H9 (cell line): Measurements from ENCODE around the gene TYRP1. TPM values are rescaled to one million over a fixed set of nuclear protein-coding genes. Genes with fewer than 3 reads are reported as not detected.

Experiments
- DNase-seq: peaks from one replicate; pipeline ENCODE4 v3.0.0-alpha.2; 2017
- H2AFZ ChIP-seq: one replicate; pipeline ENCODE4 v1.6.1; 2013; ENCODE audit warnings: mild to moderate bottlenecking, low read length, control low read depth, moderate library complexity
- H2AK5ac ChIP-seq: 2 replicates; pipeline ENCODE4 v1.6.1; 2013; ENCODE audit warnings: low read length, control low read depth, mixed read lengths; ENCODE audit not compliant: insufficient read length
- H2BK120ac ChIP-seq: one replicate; pipeline ENCODE4 v1.6.1; 2013; ENCODE audit warnings: low read depth, mild to moderate bottlenecking, low read length, control low read depth, inconsistent platforms; ENCODE audit not compliant: poor library complexity, severe bottlenecking
- H2BK12ac ChIP-seq: 2 replicates; pipeline ENCODE4 v1.6.1; 2013; ENCODE audit warnings: low read length, control low read depth, mixed read lengths, low read depth; ENCODE audit not compliant: insufficient read length
- H2BK15ac ChIP-seq: 2 replicates; pipeline ENCODE4 v1.6.1; 2013; ENCODE audit warnings: low read depth, low read length, control low read depth
- H2BK20ac ChIP-seq: one replicate; pipeline ENCODE4 v1.6.1; 2013; ENCODE audit warnings: low read depth, mild to moderate bottlenecking, low read length, control low read depth, inconsistent platforms; ENCODE audit not compliant: poor library complexity, severe bottlenecking
- H2BK5ac ChIP-seq: 2 replicates; pipeline ENCODE4 v1.6.1; 2013; ENCODE audit warnings: low read length, control low read depth, mixed read lengths; ENCODE audit not compliant: insufficient read length
- H3K14ac ChIP-seq: 2 replicates; pipeline ENCODE4 v1.6.1; 2013; ENCODE audit warnings: low read length, control low read depth; ENCODE audit not compliant: insufficient read depth
- H3K18ac ChIP-seq: 2 replicates; pipeline ENCODE4 v1.6.1; 2013; ENCODE audit warnings: low read depth, mild to moderate bottlenecking, mixed read lengths, low read length, control low read depth; ENCODE audit not compliant: insufficient read length
- H3K23ac ChIP-seq: 2 replicates; pipeline ENCODE4 v1.6.1; 2013; ENCODE audit warnings: low read length, control low read depth, mixed read lengths, low read depth; ENCODE audit not compliant: insufficient read length
- H3K23me2 ChIP-seq: 2 replicates; pipeline ENCODE4 v1.6.1; 2013; ENCODE audit warnings: low read depth, mild to moderate bottlenecking, mixed read lengths, low read length, control low read depth; ENCODE audit not compliant: insufficient read length, poor library complexity, severe bottlenecking
- H3K27ac ChIP-seq: 2 replicates; pipeline ENCODE4 v1.5.1; 2013; ENCODE audit warnings: low read length, control low read depth, mixed read lengths, low read depth; ENCODE audit not compliant: insufficient read length
- H3K27me3 ChIP-seq: 2 replicates; pipeline ENCODE4 v1.6.1; 2013; ENCODE audit warnings: low read length, control low read depth, inconsistent platforms; ENCODE audit not compliant: insufficient read depth
- H3K4ac ChIP-seq: 2 replicates; pipeline ENCODE4 v1.6.1; 2013; ENCODE audit warnings: low read depth, mild to moderate bottlenecking, control low read depth, inconsistent platforms, low read length, moderate library complexity
- H3K4me1 ChIP-seq: 2 replicates; pipeline ENCODE4 v1.6.1; 2013; ENCODE audit warnings: low read length, control low read depth, inconsistent platforms; ENCODE audit not compliant: insufficient read depth
- H3K4me2 ChIP-seq: 2 replicates; pipeline ENCODE4 v1.6.1; 2013; ENCODE audit warnings: low read length, control low read depth, mixed read lengths; ENCODE audit not compliant: insufficient read length, insufficient read depth
- H3K56ac ChIP-seq: 2 replicates; pipeline ENCODE4 v1.6.1; 2013; ENCODE audit warnings: low read depth, mild to moderate bottlenecking, mixed read lengths, low read length, control low read depth; ENCODE audit not compliant: insufficient read length
- H3K79me1 ChIP-seq: 2 replicates; pipeline ENCODE4 v1.6.1; 2013; ENCODE audit warnings: low read depth, mild to moderate bottlenecking, moderate library complexity, low read length, control low read depth, inconsistent platforms; ENCODE audit not compliant: insufficient read depth, poor library complexity, severe bottlenecking
- H3K79me2 ChIP-seq: 2 replicates; pipeline ENCODE4 v1.6.1; 2013; ENCODE audit warnings: low read length, control low read depth, inconsistent platforms; ENCODE audit not compliant: insufficient read depth
- H3K9ac ChIP-seq: 2 replicates; pipeline ENCODE4 v1.6.1; 2013; ENCODE audit warnings: low read length, control low read depth, mixed read lengths; ENCODE audit not compliant: insufficient read length; ENCODE audit errors: extremely low read depth
- H3K9me3 ChIP-seq: one replicate; pipeline ENCODE4 v1.6.1; 2013; ENCODE audit warnings: low read depth, low read length, inconsistent platforms; ENCODE audit not compliant: control insufficient read depth
- H3T11ph ChIP-seq: one replicate; pipeline ENCODE4 v1.6.1; 2013; ENCODE audit warnings: mild to moderate bottlenecking, low read length, control low read depth, inconsistent platforms
- H4K20me1 ChIP-seq: one replicate; pipeline ENCODE4 v1.6.1; 2013; ENCODE audit not compliant: control insufficient read depth, insufficient read length, insufficient read depth
- H4K5ac ChIP-seq: 2 replicates; pipeline ENCODE4 v1.6.1; 2013; ENCODE audit warnings: low read depth, mild to moderate bottlenecking, mixed read lengths, low read length, control low read depth; ENCODE audit not compliant: insufficient read length
- H4K8ac ChIP-seq: replicated peaks from 2 replicates; pipeline ENCODE4 v1.6.1; 2013; ENCODE audit warnings: low read length, control low read depth, mixed read lengths, low read depth; ENCODE audit not compliant: insufficient read length
- H4K91ac ChIP-seq: 2 replicates; pipeline ENCODE4 v1.6.1; 2013; ENCODE audit warnings: low read depth, mild to moderate bottlenecking, moderate library complexity, mixed read lengths, low read length, control low read depth; ENCODE audit not compliant: insufficient read length
- H3K27ac Mint-ChIP-seq, 3 experiments: 2 replicates in 2 of 3; 3 replicates in 1 of 3; pipeline ENCODE4 v1.8.0; 2020 to 2021; ENCODE audit warnings: mixed read lengths in 3 of 3, mild to moderate bottlenecking in 1 of 3, moderate library complexity in 1 of 3
- H3K27me3 Mint-ChIP-seq: 2 replicates; pipeline ENCODE4 v1.8.0; 2021; ENCODE audit warnings: low read depth, mild to moderate bottlenecking, moderate library complexity, mixed read lengths
- H3K36me3 Mint-ChIP-seq, 3 experiments: 2 replicates in 2 of 3; 3 replicates in 1 of 3; pipeline ENCODE4 v1.8.0; 2020 to 2021; ENCODE audit warnings: low read depth in 3 of 3, mixed read lengths in 3 of 3; ENCODE audit not compliant: insufficient read depth in 1 of 3
- H3K4me1 Mint-ChIP-seq, 2 experiments: 2 replicates each; pipeline ENCODE4 v1.8.0; 2020; ENCODE audit warnings: mixed read lengths in 2 of 2
- H3K4me3 Mint-ChIP-seq, 2 experiments: 2 replicates in 1 of 2; 3 replicates in 1 of 2; pipeline ENCODE4 v1.8.0; 2020 to 2021; ENCODE audit warnings: mild to moderate bottlenecking in 2 of 2, mixed read lengths in 2 of 2, moderate library complexity in 1 of 2
- H3K9me3 Mint-ChIP-seq, 2 experiments: 2 replicates in 1 of 2; 3 replicates in 1 of 2; pipeline ENCODE4 v1.8.0; 2020; ENCODE audit warnings: mild to moderate bottlenecking in 2 of 2, mixed read lengths in 2 of 2, moderate library complexity in 1 of 2
- WGBS: extraction: QIAGEN DNeasy Blood & Tissue Kit; methylation state at CpG from one replicate; pipeline ENCODE4 v1.1.7; 2013; ENCODE audit warnings: missing lambda C conversion rate, low lambda C conversion rate, mixed read lengths; ENCODE audit not compliant: insufficient read length; ENCODE audit errors: extremely low coverage; 5-methylcytosine and 5-hydroxymethylcytosine counted together
- total RNA-seq: library from RNA; stranded (reverse); gene quantifications from 2 replicates; pipeline ENCODE4 v1.2.1, GENCODE V29; 2021
- TF ChIP-seq, protein P1 (sequence below): fragments of 200-600 bp; sonication (generic); conservative IDR thresholded peaks from 3 replicates; pipeline ENCODE4 v1.8.0; 2021; ENCODE audit warnings: antibody characterized with exemption, mild to moderate bottlenecking

The TYRP1 gene
- total RNA-seq, 1 experiment from 2014 or later: not detected

DNA sequence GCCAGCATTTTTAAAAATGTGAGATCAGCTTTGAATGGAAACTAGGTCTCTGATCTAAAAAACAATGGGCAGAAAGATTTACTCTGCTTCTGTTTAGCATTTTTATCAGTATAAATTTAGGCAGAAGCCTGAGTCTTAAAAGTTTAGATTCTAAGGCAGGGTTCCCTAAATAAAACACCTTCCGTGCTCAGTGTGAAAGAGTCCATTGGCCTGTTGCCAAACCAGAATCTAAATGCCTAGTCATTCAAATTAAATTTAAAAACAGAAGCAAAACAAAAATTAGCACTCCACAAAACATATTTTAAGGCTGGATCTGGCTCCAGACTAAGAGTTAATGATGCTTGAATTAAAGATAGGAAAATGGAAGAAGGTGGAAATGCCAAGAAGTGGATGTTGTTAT, 4.5 kb downstream of the TYRP1 start:
- no peak overlapping the region for H3K23ac ChIP-seq
- Mint-ChIP-seq H3K9me3 (no peaks in the 10 kb centered on the region), H3K27me3 (no peaks in the 10 kb centered on the region), H3K4me3 (no peak overlapping the region), H3K4me1 (0 out of 4 replicates have a peak, but pooled peaks cover 0 to 3% of the 10 kb centered on the region in 2 experiments), H3K36me3 (no peaks in the 10 kb centered on the region), H3K27ac (no peak overlapping the region)
- TF ChIP-seq, protein P1, sequence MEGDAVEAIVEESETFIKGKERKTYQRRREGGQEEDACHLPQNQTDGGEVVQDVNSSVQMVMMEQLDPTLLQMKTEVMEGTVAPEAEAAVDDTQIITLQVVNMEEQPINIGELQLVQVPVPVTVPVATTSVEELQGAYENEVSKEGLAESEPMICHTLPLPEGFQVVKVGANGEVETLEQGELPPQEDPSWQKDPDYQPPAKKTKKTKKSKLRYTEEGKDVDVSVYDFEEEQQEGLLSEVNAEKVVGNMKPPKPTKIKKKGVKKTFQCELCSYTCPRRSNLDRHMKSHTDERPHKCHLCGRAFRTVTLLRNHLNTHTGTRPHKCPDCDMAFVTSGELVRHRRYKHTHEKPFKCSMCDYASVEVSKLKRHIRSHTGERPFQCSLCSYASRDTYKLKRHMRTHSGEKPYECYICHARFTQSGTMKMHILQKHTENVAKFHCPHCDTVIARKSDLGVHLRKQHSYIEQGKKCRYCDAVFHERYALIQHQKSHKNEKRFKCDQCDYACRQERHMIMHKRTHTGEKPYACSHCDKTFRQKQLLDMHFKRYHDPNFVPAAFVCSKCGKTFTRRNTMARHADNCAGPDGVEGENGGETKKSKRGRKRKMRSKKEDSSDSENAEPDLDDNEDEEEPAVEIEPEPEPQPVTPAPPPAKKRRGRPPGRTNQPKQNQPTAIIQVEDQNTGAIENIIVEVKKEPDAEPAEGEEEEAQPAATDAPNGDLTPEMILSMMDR: no peak
- H3K56ac ChIP-seq: no peak overlapping the region
- no peaks in the 10 kb centered on the region for H4K20me1 ChIP-seq
- H3K23me2 ChIP-seq: no peaks in the 10 kb centered on the region
- no peak overlapping the region for H4K8ac ChIP-seq
- H3K9ac ChIP-seq: no peak overlapping the region
- H2AFZ ChIP-seq: no peak overlapping the region
- no peak overlapping the region for H2BK20ac ChIP-seq
- no peak overlapping the region for H3T11ph ChIP-seq
- H2BK120ac ChIP-seq: no peak overlapping the region
- no peak overlapping the region for H3K27ac ChIP-seq
- H3K4me2 ChIP-seq: no peak overlapping the region
- no peak overlapping the region for H2BK15ac ChIP-seq
- H2BK5ac ChIP-seq: no peak overlapping the region
- no peak overlapping the region for H4K5ac ChIP-seq
- WGBS: no CpG with 5 or more reads among the region's 1 CpG
- H3K14ac ChIP-seq: no peak overlapping the region
- H3K4ac ChIP-seq: no peak overlapping the region
- no peaks in the 10 kb centered on the region for H3K9me3 ChIP-seq
- H3K79me1 ChIP-seq: no peaks in the 10 kb centered on the region
- no peak for DNase-seq
- no peaks in the 10 kb centered on the region for H3K4me1 ChIP-seq
- H4K91ac ChIP-seq: no peak overlapping the region
- H3K18ac ChIP-seq: no peak overlapping the region
- H2BK12ac ChIP-seq: no peak overlapping the region
- no peaks in the 10 kb centered on the region for H3K27me3 ChIP-seq
- no peak overlapping the region for H2AK5ac ChIP-seq
- H3K79me2 ChIP-seq: no peaks in the 10 kb centered on the region
